Prostate gland (tissue), 2 donors: Measurements from ENCODE around the gene OBP2B.

Experiments
- CTCF ChIP-seq, 4 experiments: fragments of 200-600 bp in 2 of 4; fragments of 450-650 bp in 2 of 4; sonication (generic) in 2 of 4; IDR thresholded peaks; 1 replicate in 3 of 4; 2 replicates in 1 of 4; pipeline ENCODE4 v1.5.1; 2016 to 2019; ENCODE audit warnings: antibody characterized with exemption in 4 of 4, mild to moderate bottlenecking in 2 of 4, moderate library complexity in 2 of 4
- POLR2A ChIP-seq: fragments of 450-650 bp; IDR thresholded peaks from one replicate; pipeline ENCODE4 v1.6.1; 2016; ENCODE audit warnings: antibody characterized with exemption, mild to moderate bottlenecking
- POLR2AphosphoS5 ChIP-seq: sonication (generic); formaldehyde crosslinking; IDR thresholded peaks from one replicate; pipeline ENCODE4 v1.6.1; 2017; ENCODE audit warnings: antibody characterized with exemption

GRCh38 chr9:133203506-133204075, 5.5 kb downstream of the OBP2B start:
- no peak for TF ChIP-seq CTCF (IDR thresholded peaks at IDR 0.05)
- no peak for TF ChIP-seq POLR2AphosphoS5
- TF ChIP-seq POLR2A, result no peak
